Stimulated activated memory B cell treated with anti-CD40 and anti-IgM and Interleukin-4, amounts not matched to agents 10 μg/mL and 1 μg/mL and 100 μg/mL, for 72 hours (primary cell): ENCODE results near the gene SNRPA1.

ENCODE experiments used
- ATAC-seq: fragments of 150-1000 bp; cut with Tn5 transposase; 2 replicates; pipeline ENCODE4 v1.10.0; 2021
- H3K27ac Mint-ChIP-seq: one replicate; pipeline ENCODE4 v1.8.0; 2022; ENCODE audit warnings: mild to moderate bottlenecking, mixed read lengths
- H3K27me3 Mint-ChIP-seq: one replicate; pipeline ENCODE4 v1.8.0; 2022; ENCODE audit warnings: mixed read lengths
- H3K36me3 Mint-ChIP-seq: one replicate; pipeline ENCODE4 v1.8.0; 2022; ENCODE audit warnings: mixed read lengths
- H3K4me1 Mint-ChIP-seq: one replicate; pipeline ENCODE4 v1.8.0; 2022; ENCODE audit warnings: mixed read lengths
- H3K4me3 Mint-ChIP-seq: one replicate; pipeline ENCODE4 v1.8.0; 2022; ENCODE audit warnings: mild to moderate bottlenecking, moderate library complexity, mixed read lengths
- H3K9me3 Mint-ChIP-seq: one replicate; pipeline ENCODE4 v1.8.0; 2022; ENCODE audit warnings: mixed read lengths

The SNRPA1 gene

DNA sequence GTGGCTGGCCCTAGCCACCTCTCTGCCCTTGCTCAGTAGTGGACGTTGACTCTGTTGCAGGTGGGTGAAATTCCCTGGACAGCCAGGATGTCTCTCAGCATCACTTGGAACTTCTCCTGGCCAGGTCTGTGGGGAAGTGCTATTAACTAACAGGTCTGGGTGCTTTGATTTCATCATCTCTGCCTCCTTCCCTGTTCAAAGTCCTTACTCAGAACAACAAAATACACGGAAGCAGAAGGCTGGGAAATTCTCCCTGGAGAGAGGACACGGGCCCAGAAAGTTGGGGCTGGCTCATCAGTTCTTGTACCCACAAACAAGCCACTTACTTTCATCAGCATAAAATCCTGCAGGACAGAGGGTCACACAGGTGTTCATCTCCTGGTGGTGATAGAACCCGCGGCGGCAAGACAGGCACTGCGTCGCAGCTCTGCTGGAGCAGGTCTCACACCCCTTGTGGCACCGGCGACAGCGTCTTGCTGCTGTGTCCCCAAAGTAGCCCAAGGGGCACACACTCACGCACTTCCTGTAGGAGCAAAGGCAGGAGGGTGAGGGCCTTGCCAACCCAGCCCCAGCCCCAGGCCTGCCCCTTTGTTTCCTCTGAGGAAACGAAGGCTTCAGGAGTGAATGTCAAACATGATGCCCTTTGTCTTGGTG, 29.6 kb upstream of the SNRPA1 start:
- Mint-ChIP-seq H3K36me3 (no peaks in the 10 kb centered on the region), H3K27me3 (peaks cover 94% of the 10 kb centered on the region), H3K4me1 (peaks cover 12% of the 10 kb centered on the region), H3K9me3 (no peaks in the 10 kb centered on the region), H3K27ac (no peak overlapping the region), H3K4me3 (no peak overlapping the region)
- no peak for ATAC-seq

DNA sequence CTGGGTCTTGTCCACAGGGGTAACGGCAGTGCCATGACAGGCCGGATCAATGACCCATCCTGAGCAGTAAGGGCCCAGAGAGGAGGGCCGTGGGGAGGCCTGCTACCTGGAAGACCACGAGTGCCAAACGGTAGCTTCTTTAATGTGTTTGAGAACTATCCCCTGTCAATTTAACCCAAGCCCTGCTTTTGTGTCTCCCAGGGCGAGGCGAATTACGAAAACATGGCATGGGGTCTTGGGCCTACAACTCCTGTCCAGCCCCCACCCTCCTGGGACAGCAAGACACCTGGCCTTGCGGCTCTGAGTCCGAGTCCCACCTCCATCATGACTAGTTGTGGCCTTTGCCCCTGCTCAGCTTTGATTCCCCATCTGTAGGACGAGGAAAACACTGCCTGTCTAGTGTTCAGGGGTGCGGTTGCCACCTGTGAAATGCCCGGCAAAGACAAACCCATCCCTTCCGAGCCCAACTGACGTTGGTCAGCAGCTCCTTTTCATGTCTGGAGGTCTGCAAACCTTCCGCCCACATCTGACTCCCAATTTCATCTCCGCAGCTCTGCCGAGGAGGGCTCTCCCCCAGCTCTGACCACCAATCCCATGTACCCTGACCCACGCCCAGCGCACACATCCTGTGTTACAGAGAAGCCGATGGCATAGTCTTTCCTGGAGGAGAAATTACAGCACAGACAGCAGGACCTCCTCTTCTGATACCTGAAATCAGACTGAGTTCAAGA, 28.9 kb upstream of the SNRPA1 start:
- no peak overlapping the region for H3K27ac Mint-ChIP-seq
- peaks cover 12% of the 10 kb centered on the region for H3K4me1 Mint-ChIP-seq
- H3K36me3 Mint-ChIP-seq: no peaks in the 10 kb centered on the region
- peaks cover 97% of the 10 kb centered on the region for H3K27me3 Mint-ChIP-seq
- no peaks in the 10 kb centered on the region for H3K9me3 Mint-ChIP-seq
- H3K4me3 Mint-ChIP-seq: no peak overlapping the region
- ATAC-seq: no peak

DNA sequence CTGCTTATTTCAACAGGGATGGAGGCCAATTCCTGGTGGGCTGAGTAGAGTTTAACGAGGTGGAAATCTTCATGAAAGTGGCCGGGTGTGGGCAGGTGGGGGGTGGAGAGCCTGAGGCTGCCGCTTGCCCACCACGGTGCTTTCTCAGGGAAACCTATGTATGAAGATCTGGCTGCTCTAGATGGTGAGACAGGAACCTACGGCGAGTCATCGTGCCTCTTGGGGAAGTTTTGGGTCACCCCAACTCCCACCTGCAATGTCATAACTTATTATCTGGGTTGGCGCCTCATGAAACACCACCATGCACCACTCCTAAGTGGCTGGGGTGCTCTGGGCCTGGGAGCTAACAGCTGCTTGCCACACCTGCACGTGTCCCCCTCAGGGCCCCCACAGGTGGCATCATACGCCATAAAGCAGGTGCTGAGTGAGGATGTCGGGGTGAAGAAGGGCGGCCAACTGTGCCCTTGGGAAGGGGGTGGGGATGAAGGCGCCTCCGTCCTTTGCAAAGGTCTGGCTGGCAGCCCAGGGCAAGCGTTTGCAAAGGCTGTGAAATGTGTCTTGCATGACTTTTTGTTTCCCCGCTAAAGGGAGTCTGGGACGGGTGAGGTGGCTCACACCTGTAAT, 27.9 kb upstream of the SNRPA1 start:
- Mint-ChIP-seq H3K36me3 (no peaks in the 10 kb centered on the region), H3K4me1 (peaks cover 12% of the 10 kb centered on the region), H3K4me3 (no peak overlapping the region), H3K9me3 (no peaks in the 10 kb centered on the region), H3K27ac (no peak overlapping the region), H3K27me3 (peaks cover 97% of the 10 kb centered on the region)
- no peak for ATAC-seq

DNA sequence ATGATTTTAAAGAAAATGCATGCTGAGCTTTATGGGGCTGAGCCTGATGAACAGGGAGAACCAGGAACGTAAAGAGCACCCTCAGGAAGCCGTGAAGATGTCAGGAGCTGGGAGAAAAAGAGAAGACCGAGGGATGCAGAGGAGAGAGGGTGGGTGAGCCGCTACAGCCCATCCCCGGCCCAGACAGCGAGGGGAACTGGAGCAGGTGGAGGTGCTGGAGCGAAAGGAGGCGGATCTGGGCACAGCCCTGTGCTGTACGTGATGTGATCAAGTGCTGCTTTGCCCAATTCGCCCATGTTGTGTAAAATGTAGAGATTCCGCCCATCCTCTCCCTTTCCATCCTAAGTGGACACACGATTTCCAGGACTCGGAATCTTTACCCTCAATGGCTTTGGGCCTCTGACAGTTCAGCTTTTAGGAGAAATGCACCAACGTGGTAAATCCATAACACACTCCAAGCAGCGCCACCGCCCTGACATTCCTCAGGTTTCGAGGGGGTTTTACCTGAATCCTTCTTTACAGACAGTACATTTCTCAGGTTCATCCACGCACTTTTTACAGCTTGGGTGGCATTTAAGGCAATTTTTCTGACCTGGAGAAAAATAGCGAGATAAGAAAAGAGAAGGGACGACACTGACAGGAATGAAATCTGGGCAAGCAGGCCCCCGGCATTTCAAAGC, 27.1 kb upstream of the SNRPA1 start:
- no peak for ATAC-seq
- Mint-ChIP-seq H3K4me1 (peaks cover 12% of the 10 kb centered on the region), H3K27me3 (peaks cover 98% of the 10 kb centered on the region), H3K27ac (no peak overlapping the region), H3K36me3 (no peaks in the 10 kb centered on the region), H3K4me3 (no peak overlapping the region), H3K9me3 (no peaks in the 10 kb centered on the region)

DNA sequence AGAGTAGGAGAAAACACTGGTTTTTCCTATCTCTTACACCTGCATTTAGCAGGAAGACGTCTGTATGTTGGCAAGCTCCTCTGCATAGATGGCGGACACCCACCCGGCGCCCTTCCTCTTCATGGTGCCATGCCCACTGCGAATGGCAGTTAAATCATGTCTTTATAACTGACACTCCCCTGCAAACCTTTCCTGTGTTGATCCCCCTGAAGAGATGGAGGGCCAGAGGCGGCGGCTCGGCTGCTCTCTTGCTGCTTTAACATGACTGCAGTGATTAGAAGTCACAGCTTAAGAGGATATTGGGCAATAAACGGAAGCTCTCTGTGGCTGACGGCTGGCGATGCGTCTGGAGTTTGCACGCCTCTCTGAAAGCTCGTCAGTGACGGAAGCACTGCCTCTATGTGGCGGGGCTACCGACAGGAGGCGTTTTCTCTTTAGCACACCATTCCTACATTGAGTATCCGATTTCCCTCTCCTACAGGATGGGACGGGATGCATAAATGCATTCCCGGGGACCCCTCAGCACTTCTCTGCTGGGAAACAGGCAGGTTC, 25.5 kb upstream of the SNRPA1 start:
- Mint-ChIP-seq H3K4me3 (peak overlapping the region; percentile 44), H3K4me1 (peaks cover 12% of the 10 kb centered on the region), H3K36me3 (no peaks in the 10 kb centered on the region), H3K27me3 (peaks cover 95% of the 10 kb centered on the region), H3K27ac (no peak overlapping the region), H3K9me3 (no peaks in the 10 kb centered on the region)
- ATAC-seq: peak; percentile 57

DNA sequence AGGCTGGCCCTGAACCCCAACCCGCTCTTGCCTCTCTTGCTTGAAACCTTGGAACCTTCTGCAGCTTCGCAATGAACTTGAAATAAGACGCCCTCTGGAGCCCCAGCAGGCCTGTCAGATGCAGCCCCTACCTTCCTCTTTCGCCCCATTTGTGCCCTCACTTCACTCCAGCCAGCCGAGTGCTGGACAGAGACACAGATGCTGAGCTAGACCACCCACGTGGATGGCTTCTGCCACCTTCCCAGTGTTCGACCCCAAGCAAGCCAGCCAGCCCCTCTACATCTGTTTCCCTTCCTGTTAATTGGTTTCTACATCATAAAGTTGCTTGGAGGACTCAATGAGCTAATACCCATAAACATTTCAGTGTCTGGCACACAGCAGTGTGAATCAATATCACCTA, 23.8 kb upstream of the SNRPA1 start:
- H3K4me3 Mint-ChIP-seq: no peak overlapping the region
- no peak for ATAC-seq
- no peaks in the 10 kb centered on the region for H3K36me3 Mint-ChIP-seq
- H3K27ac Mint-ChIP-seq: no peak overlapping the region
- peaks cover 78% of the 10 kb centered on the region for H3K27me3 Mint-ChIP-seq
- H3K4me1 Mint-ChIP-seq: peaks cover 12% of the 10 kb centered on the region
- no peaks in the 10 kb centered on the region for H3K9me3 Mint-ChIP-seq

DNA sequence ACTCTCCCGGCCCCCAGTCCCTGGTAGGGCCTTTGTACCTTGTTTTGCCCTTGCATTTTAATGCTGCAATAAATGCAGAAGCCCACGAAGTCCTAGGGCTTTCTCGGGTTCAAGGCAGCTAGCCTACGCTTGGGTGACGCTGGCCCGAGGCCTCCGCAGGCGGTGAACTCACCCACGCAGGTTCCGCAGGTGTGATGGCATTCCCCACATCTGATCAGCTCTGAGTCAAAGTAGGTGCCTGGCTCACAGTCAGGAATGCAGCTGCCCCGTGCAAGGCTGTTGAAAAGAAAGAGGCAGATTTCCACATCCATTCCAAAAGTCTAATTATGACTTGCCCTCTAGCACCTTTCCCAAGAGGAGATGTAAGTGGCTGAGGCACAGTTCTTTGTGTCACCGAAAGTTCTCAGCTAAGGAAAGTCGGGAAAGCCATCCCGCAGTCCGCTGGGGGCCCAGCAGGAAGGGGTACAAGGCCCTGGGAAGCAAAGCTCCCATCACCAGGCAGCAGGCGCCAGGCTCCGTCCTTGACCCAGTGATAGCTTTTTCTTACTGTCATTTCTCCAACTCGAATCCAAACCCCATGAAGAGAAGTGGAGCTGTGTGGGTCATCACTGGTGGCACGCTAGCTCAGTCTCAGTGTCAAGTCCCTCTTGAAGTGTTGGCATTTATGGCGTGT, 23.2 kb upstream of the SNRPA1 start:
- Mint-ChIP-seq H3K4me1 (peaks cover 12% of the 10 kb centered on the region), H3K4me3 (no peak overlapping the region), H3K27me3 (peaks cover 73% of the 10 kb centered on the region), H3K9me3 (no peaks in the 10 kb centered on the region), H3K27ac (no peak overlapping the region), H3K36me3 (no peaks in the 10 kb centered on the region)
- ATAC-seq: no peak

DNA sequence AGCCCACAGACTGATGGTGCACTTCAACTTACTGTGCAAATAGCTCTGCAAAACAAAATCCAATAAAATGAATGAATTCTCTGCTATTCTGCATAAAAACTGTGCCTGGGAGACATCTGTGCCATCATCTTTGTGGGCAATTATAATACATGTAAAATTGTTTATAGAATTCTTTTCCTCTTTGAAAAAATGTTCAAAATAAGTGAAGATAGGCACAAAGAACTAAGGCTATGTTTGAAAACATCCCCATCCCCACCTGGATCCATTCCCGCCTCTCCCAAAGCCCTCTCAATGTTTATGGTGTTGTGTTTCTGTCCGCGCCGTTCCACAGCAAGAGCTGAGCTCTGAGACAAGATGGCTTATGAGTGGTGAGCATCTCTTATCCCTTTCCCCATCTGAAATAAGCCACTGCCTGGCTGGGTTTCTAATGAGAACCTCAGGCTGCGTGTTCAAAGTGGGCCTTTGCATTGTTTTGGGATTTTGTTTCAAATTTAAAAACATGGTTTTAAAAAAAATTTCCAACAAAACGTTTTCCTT, 22.4 kb upstream of the SNRPA1 start:
- Mint-ChIP-seq H3K9me3 (no peaks in the 10 kb centered on the region), H3K27me3 (peaks cover 67% of the 10 kb centered on the region), H3K27ac (no peak overlapping the region), H3K4me1 (peaks cover 12% of the 10 kb centered on the region), H3K36me3 (no peaks in the 10 kb centered on the region), H3K4me3 (no peak overlapping the region)
- no peak for ATAC-seq

DNA sequence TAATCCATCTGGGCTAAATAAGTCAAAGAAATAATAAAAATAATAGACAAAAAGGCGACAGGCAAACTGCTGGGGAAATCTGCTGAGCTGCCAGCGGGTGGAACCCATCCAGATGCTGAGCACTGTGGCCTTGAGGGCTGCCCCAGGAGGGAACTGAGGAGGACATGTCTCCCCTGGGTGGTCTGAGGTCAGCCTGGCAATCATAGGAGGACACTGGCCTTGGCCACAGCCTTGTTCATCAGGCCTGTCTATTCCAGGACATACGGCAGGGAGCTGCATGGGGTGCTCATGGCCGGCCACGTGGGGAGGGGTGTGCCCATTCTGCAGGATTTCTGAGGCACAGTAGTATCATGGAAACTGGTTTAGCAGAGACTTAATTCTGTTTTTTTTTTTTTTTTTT, 21.5 kb upstream of the SNRPA1 start:
- Mint-ChIP-seq H3K9me3 (no peaks in the 10 kb centered on the region), H3K4me1 (peaks cover 12% of the 10 kb centered on the region), H3K27ac (no peak overlapping the region), H3K4me3 (no peak overlapping the region), H3K27me3 (peaks cover 67% of the 10 kb centered on the region), H3K36me3 (no peaks in the 10 kb centered on the region)
- ATAC-seq: no peak

DNA sequence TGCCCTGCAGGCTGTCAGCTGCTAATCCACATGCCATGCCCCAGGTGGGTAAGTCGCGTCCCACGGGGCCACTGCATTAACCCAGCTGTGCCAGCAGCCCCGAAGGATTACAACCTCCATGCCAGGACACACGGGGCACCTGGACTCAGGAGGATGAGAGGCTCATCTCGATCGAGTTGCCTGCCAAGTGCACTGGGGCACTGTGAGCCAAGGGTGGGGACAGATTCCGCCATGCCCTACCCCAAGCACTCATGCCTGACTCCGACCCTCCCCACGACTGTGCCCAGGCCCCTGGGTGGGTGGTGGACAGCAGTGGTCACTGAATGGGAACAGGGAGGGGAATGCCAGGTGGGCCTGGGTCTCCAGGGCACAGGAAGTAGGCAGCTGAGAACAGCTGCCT, 20.7 kb upstream of the SNRPA1 start:
- peaks cover 6% of the 10 kb centered on the region for H3K4me1 Mint-ChIP-seq
- H3K4me3 Mint-ChIP-seq: no peak overlapping the region
- H3K36me3 Mint-ChIP-seq: no peaks in the 10 kb centered on the region
- no peak overlapping the region for H3K27ac Mint-ChIP-seq
- H3K9me3 Mint-ChIP-seq: no peaks in the 10 kb centered on the region
- H3K27me3 Mint-ChIP-seq: peaks cover 66% of the 10 kb centered on the region
- no peak for ATAC-seq

DNA sequence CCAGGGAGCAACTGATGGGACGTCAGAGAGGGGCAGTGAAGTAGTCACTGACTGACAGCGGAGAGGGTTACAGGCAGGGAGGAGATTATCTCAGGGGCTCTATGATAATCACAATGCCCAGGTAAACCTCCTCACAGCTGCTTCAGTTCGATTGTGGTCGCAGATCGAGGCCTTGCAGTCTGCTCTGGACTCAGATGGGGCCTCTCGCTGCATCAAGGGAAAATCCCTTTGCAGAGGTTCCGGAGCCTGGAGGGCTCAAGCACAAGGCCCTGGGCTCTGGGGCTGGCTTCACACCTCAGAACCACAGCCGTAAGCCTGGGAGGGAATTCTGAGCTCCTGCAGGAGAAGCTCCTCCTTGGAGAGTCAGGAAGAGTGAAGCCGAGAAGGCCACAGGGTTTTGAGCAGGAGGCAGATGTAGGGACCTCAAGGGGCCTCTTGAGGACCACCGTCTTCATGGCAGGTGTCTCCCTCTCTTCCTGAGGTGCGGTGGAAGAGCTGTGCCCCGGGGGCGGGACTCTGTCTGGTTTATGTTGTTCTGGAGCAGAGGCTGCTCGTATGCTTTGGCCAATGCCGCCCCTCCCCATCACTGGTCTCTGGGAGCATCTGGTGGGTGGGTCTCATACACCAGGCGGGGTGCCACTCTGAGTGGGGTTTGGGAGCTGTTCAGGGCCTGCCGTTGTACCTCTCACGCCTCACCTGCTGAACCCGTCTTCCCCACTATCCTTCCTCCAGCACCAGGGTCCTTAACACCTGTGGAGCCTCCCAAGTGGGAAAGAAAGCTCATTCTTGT, 19.5 kb upstream of the SNRPA1 start:
- H3K36me3 Mint-ChIP-seq: no peaks in the 10 kb centered on the region
- no peak overlapping the region for H3K27ac Mint-ChIP-seq
- no peak for ATAC-seq
- no peaks in the 10 kb centered on the region for H3K9me3 Mint-ChIP-seq
- H3K4me3 Mint-ChIP-seq: no peak overlapping the region
- no peaks in the 10 kb centered on the region for H3K4me1 Mint-ChIP-seq
- peaks cover 61% of the 10 kb centered on the region for H3K27me3 Mint-ChIP-seq

DNA sequence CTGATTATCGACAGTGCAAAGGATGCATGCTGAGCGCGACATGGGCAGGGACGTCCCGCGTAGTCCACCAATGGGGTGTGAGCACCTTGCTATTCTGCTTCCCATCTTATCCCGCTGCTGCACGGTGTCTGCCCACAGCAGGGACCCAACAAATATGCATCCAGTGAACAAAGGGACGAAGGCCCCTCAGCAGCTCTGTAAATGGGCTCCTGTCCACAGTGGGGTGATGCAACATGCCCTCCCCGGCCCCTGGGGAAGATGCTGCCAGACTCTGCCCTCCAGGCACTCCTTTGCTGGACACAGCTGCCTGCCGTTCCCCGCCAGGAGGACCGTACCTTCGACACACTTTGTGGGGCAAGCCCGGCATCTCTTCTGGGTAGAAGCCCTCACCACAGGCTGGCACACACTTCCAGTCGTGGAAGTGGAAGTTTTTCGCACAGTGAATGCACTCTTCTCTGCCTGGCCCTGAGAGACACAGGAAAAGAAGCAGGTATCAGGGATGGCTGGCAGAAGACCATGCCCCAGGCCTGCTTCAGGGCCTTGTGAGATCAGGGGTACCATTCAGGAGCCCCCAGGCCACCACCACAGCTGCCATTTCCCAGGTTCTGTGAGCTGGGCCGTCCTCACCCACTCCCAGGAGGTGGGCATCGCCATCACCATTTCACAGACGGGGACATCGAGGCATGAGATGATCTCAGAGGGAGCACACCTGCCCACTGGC, 18.2 kb upstream of the SNRPA1 start:
- no peak for ATAC-seq
- Mint-ChIP-seq H3K27me3 (peaks cover 48% of the 10 kb centered on the region), H3K36me3 (no peaks in the 10 kb centered on the region), H3K9me3 (no peaks in the 10 kb centered on the region), H3K4me1 (no peaks in the 10 kb centered on the region), H3K27ac (no peak overlapping the region), H3K4me3 (no peak overlapping the region)

DNA sequence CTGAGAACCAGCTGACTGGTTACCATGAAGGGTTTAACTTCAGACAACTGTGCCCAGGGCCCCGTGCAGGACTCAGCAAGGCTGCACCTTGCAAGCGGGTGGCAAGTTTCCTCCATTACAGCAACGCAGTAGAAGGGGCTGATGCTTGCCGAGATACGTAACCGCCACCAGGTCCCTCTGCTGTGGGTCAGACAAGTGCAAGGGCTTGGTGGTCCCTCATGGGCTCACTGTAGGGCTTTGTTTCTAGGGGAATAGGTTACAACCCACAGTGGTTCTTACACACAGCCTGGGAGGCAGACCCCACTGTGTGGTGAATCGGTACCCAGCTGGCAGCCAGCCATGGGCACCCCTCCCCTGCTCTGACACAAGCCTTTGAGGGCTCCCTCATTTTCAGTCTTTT, 15.5 kb upstream of the SNRPA1 start:
- H3K4me3 Mint-ChIP-seq: no peak overlapping the region
- peaks cover 38% of the 10 kb centered on the region for H3K27me3 Mint-ChIP-seq
- no peaks in the 10 kb centered on the region for H3K9me3 Mint-ChIP-seq
- H3K27ac Mint-ChIP-seq: no peak overlapping the region
- no peak for ATAC-seq
- no peaks in the 10 kb centered on the region for H3K4me1 Mint-ChIP-seq
- no peaks in the 10 kb centered on the region for H3K36me3 Mint-ChIP-seq

DNA sequence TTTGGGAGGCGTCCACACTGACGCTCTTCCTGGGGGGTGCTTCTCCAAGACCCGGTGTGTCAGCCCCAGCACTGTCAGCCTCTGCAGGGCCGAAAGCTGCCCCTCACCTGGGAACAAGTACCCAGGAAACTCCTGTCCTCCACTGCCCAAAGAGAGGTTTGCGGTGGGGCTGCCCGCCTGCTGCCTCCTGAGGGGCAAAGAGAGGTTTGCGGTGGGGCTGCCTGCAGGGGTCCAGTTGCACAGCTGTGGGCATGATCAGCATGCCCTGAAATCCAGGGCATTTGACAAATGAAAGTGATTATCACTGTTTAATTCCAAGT, 15.1 kb upstream of the SNRPA1 start:
- ATAC-seq: no peak
- Mint-ChIP-seq H3K4me3 (no peak overlapping the region), H3K9me3 (no peaks in the 10 kb centered on the region), H3K27me3 (peaks cover 41% of the 10 kb centered on the region), H3K27ac (no peak overlapping the region), H3K36me3 (no peaks in the 10 kb centered on the region), H3K4me1 (no peaks in the 10 kb centered on the region)
